Activated CD4-positive, alpha-beta T cell treated with anti-CD3 and anti-CD28 coated beads for 24 hours (primary cell): ENCODE results near the gene FNIP2.
"Not testable (repeated sequence)": the region's sequence is repeated elsewhere in the genome, so short reads cannot be mapped to it uniquely, and the experiment has no call there.

Source experiments
- DNase-seq, 2 donors: peaks; one replicate each; pipeline ENCODE4 v3.0.0-alpha.2; 2020; ENCODE audit warnings: low read depth in 2 of 2

Gene FNIP2

GRCh38 chr4:158793021-158793420 lies 24.2 kb downstream of the FNIP2 start:
- DNase-seq = no peak

- DNase-seq = not testable (repeated sequence)
Observed at GRCh38 chr4:158793430-158793829, 24.6 kb downstream of the FNIP2 start.

GRCh38 chr4:158796370-158797140 lies 27.7 kb downstream of the FNIP2 start:
- DNase-seq = no peak

- DNase-seq = no peak
Observed at GRCh38 chr4:158798062-158798461, 29.2 kb downstream of the FNIP2 start.

GRCh38 chr4:158799013-158799770 lies 30.4 kb downstream of the FNIP2 start:
- no peak for DNase-seq

- no peak for DNase-seq
Observed at GRCh38 chr4:158799856-158800255, 31.0 kb downstream of the FNIP2 start.

GRCh38 chr4:158801066-158801465 lies 32.2 kb downstream of the FNIP2 start:
- no peak for DNase-seq

GRCh38 chr4:158801677-158802076 lies 32.9 kb downstream of the FNIP2 start:
- DNase-seq = no peak

- DNase-seq = no peak
Observed at GRCh38 chr4:158802914-158803313, 34.1 kb downstream of the FNIP2 start.

- DNase-seq = no peak
Observed at GRCh38 chr4:158805635-158806471, 37.0 kb downstream of the FNIP2 start.

GRCh38 chr4:158807691-158808090 lies 38.9 kb downstream of the FNIP2 start:
- no peak for DNase-seq

GRCh38 chr4:158808399-158808798 lies 39.6 kb downstream of the FNIP2 start:
- DNase-seq = no peak

- DNase-seq = not testable (repeated sequence)
Observed at GRCh38 chr4:158809208-158809607, 40.4 kb downstream of the FNIP2 start.

- no peak for DNase-seq
Observed at GRCh38 chr4:158809611-158810486, 41.0 kb downstream of the FNIP2 start.

GRCh38 chr4:158810487-158811215 lies 41.8 kb downstream of the FNIP2 start:
- no peak for DNase-seq

- no peak for DNase-seq
Observed at GRCh38 chr4:158811216-158811540, 42.4 kb downstream of the FNIP2 start.

- DNase-seq = no peak
Observed at GRCh38 chr4:158811704-158812103, 42.9 kb downstream of the FNIP2 start.

- no peak for DNase-seq
Observed at GRCh38 chr4:158812133-158812532, 43.3 kb downstream of the FNIP2 start.

GRCh38 chr4:158812543-158812942 lies 43.7 kb downstream of the FNIP2 start:
- no peak for DNase-seq

- no peak for DNase-seq
Observed at GRCh38 chr4:158813113-158813512, 44.3 kb downstream of the FNIP2 start.

GRCh38 chr4:158814207-158814606 lies 45.4 kb downstream of the FNIP2 start:
- DNase-seq = no peak
